Activated CD8-positive, alpha-beta memory T cell treated with anti-CD3 and anti-CD28 coated beads for 36 hours (primary cell): Measurements from ENCODE around the gene RETREG3. TPM values are rescaled to one million over a fixed set of nuclear protein-coding genes. Genes with fewer than 3 reads are reported as not detected.

Source experiments
- total RNA-seq, 2 experiments: library from RNA; stranded (reverse); gene quantifications; one replicate each; pipeline ENCODE4 v1.2.3, GENCODE V29; 2021

RETREG3 gene
- total RNA-seq, 2 experiments from 2014 or later = 29.6 to 30.2 TPM

Other genes with a start within 250 kb of the RETREG3 start
- gene STAT3, start 220.9 kb downstream of the RETREG3 start, total RNA-seq = 100 to 1,000 TPM; 179 TPM
- gene CAVIN1, start 186.1 kb downstream of the RETREG3 start, total RNA-seq = under 1 TPM; 0.51 to 0.78 TPM
- 1 to 10 TPM; 3.3 to 3.4 TPM for gene ATP6V0A1, start 150.5 kb downstream of the RETREG3 start, total RNA-seq
- gene NAGLU, start 73.1 kb downstream of the RETREG3 start, total RNA-seq = 10 to 100 TPM; 15.0 to 17.6 TPM
- gene HSD17B1, start 56.5 kb downstream of the RETREG3 start, total RNA-seq = under 1 TPM; 0.19 to 0.29 TPM
- gene COASY, start 47.2 kb downstream of the RETREG3 start, total RNA-seq = 100 to 1,000 TPM; 118 to 120 TPM
- 10 to 100 TPM; 59.9 to 66.2 TPM for gene MLX, start 42.3 kb downstream of the RETREG3 start, total RNA-seq
- gene PSMC3IP, start 31.6 kb downstream of the RETREG3 start, total RNA-seq = 10 to 100 TPM; 37.0 to 42.1 TPM
- 100 to 1,000 TPM; 118 to 123 TPM for gene TUBG1, start 309 bp upstream of the RETREG3 start, total RNA-seq
- 10 to 100 TPM; 11.4 to 12.9 TPM for gene TUBG2, start 49.9 kb upstream of the RETREG3 start, total RNA-seq
- 1 to 10 TPM; 1.0 to 1.4 TPM for gene PLEKHH3, start 67.6 kb upstream of the RETREG3 start, total RNA-seq
- gene CCR10, start 72.5 kb upstream of the RETREG3 start, total RNA-seq = under 1 TPM; 0.10 to 0.38 TPM
- 1 to 10 TPM; 2.9 to 3.8 TPM for gene CNTNAP1, start 73.2 kb upstream of the RETREG3 start, total RNA-seq
- 10 to 100 TPM; 27.2 to 29.2 TPM for gene EZH1, start 135.7 kb upstream of the RETREG3 start, total RNA-seq
- gene RAMP2, start 151.9 kb upstream of the RETREG3 start, total RNA-seq = not detected
- gene VPS25, start 164.1 kb upstream of the RETREG3 start, total RNA-seq = 10 to 100 TPM; 95.2 to 96.5 TPM
- gene WNK4, start 171.2 kb upstream of the RETREG3 start, total RNA-seq = under 1 TPM; 0.23 to 0.38 TPM
- gene COA3, start 189.3 kb upstream of the RETREG3 start, total RNA-seq = 10 to 100 TPM; 54.0 to 56.7 TPM
- not detected for gene CNTD1, start 189.5 kb upstream of the RETREG3 start, total RNA-seq
- 10 to 100 TPM; 86.2 to 88.3 TPM for gene BECN1, start 214.9 kb upstream of the RETREG3 start, total RNA-seq
- 100 to 1,000 TPM; 226 to 244 TPM for gene PSME3, start 224.0 kb upstream of the RETREG3 start, total RNA-seq
- gene AOC2, start 235.2 kb upstream of the RETREG3 start, total RNA-seq = 1 to 10 TPM; 2.4 to 2.6 TPM
- 1 to 10 TPM; 1.0 TPM for gene AOC3, start 241.8 kb upstream of the RETREG3 start, total RNA-seq